GM21619 (cell line): ENCODE measurements around the gene TRIO.

Experiments used
- ATAC-seq: cut with Tn5 transposase; IDR thresholded peaks from one replicate; pipeline ENCODE4 v1.9.1; 2021; ENCODE audit not compliant: unreplicated experiment

TRIO gene

GRCh38 chr5:14467886-14468285, 324.7 kb downstream of the TRIO start:
- ATAC-seq = no peak

- no peak for ATAC-seq
Observed at GRCh38 chr5:14469551-14470377, 326.6 kb downstream of the TRIO start.

GRCh38 chr5:14471507-14471906, 328.4 kb downstream of the TRIO start:
- no peak for ATAC-seq

- no peak for ATAC-seq
Observed at GRCh38 chr5:14472986-14473567, 329.9 kb downstream of the TRIO start.

GRCh38 chr5:14475045-14475444, 331.9 kb downstream of the TRIO start:
- ATAC-seq = no peak

GRCh38 chr5:14476786-14477435, 333.8 kb downstream of the TRIO start:
- ATAC-seq = no peak

GRCh38 chr5:14479143-14479696, 336.1 kb downstream of the TRIO start:
- no peak for ATAC-seq

- no peak for ATAC-seq
Observed at GRCh38 chr5:14481349-14481748, 338.2 kb downstream of the TRIO start.

- no peak for ATAC-seq
Observed at GRCh38 chr5:14482085-14482484, 338.9 kb downstream of the TRIO start.

- ATAC-seq = no peak
Observed at GRCh38 chr5:14483504-14484157, 340.5 kb downstream of the TRIO start.

GRCh38 chr5:14486486-14486885, 343.3 kb downstream of the TRIO start:
- no peak for ATAC-seq

GRCh38 chr5:14486996-14487896, 344.1 kb downstream of the TRIO start:
- no peak for ATAC-seq

- no peak for ATAC-seq
Observed at GRCh38 chr5:14487897-14488570, 344.9 kb downstream of the TRIO start.

GRCh38 chr5:14488709-14489108, 345.6 kb downstream of the TRIO start:
- ATAC-seq = no peak

- no peak for ATAC-seq
Observed at GRCh38 chr5:14489643-14490042, 346.5 kb downstream of the TRIO start.

- no peak for ATAC-seq
Observed at GRCh38 chr5:14490309-14490711, 347.2 kb downstream of the TRIO start.

- no peak for ATAC-seq
Observed at GRCh38 chr5:14491015-14491915, 348.1 kb downstream of the TRIO start.

- no peak for ATAC-seq
Observed at GRCh38 chr5:14492331-14492964, 349.3 kb downstream of the TRIO start.
